Type B pancreatic cell (in vitro differentiated cells): ENCODE results near the gene CFD. TPM values are rescaled to one million over a fixed set of nuclear protein-coding genes. Genes with fewer than 3 reads are reported as not detected.
"Not testable (repeated sequence)": the region's sequence is repeated elsewhere in the genome, so short reads cannot be mapped to it uniquely, and the experiment has no call there.

Source experiments
- DNase-seq: peaks from one replicate; pipeline ENCODE4 v3.0.0; 2021; ENCODE audit warnings: mixed read lengths; ENCODE audit not compliant: unreplicated experiment; ENCODE audit errors: extremely low spot score
- H3K27ac Mint-ChIP-seq: 2 replicates; pipeline ENCODE4 v1.8.0; 2021; ENCODE audit warnings: mild to moderate bottlenecking, mixed read lengths
- H3K27me3 Mint-ChIP-seq: 2 replicates; pipeline ENCODE4 v1.8.0; 2021; ENCODE audit warnings: mixed read lengths
- H3K36me3 Mint-ChIP-seq: 2 replicates; pipeline ENCODE4 v1.8.0; 2021; ENCODE audit warnings: mixed read lengths
- H3K4me1 Mint-ChIP-seq: one replicate; pipeline ENCODE4 v1.8.0; 2021; ENCODE audit warnings: mixed read lengths; ENCODE audit not compliant: unreplicated experiment
- H3K4me3 Mint-ChIP-seq: 2 replicates; pipeline ENCODE4 v1.8.0; 2021; ENCODE audit warnings: mild to moderate bottlenecking, mixed read lengths
- H3K9me3 Mint-ChIP-seq: 2 replicates; pipeline ENCODE4 v1.8.0; 2021; ENCODE audit warnings: mixed read lengths
- total RNA-seq: library from RNA; stranded (reverse); gene quantifications from 2 replicates; pipeline ENCODE4 v1.2.1, GENCODE V29; 2021; ENCODE audit warnings: low replicate concordance
- TF ChIP-seq, protein P1 (sequence below): fragments of 200-600 bp; sonication (generic); conservative IDR thresholded peaks from 2 replicates; pipeline ENCODE4 v1.5.0; 2021; ENCODE audit warnings: antibody characterized with exemption, mild to moderate bottlenecking

The CFD gene
- total RNA-seq, 1 donor from 2014 or later: 5.5 TPM

DNA sequence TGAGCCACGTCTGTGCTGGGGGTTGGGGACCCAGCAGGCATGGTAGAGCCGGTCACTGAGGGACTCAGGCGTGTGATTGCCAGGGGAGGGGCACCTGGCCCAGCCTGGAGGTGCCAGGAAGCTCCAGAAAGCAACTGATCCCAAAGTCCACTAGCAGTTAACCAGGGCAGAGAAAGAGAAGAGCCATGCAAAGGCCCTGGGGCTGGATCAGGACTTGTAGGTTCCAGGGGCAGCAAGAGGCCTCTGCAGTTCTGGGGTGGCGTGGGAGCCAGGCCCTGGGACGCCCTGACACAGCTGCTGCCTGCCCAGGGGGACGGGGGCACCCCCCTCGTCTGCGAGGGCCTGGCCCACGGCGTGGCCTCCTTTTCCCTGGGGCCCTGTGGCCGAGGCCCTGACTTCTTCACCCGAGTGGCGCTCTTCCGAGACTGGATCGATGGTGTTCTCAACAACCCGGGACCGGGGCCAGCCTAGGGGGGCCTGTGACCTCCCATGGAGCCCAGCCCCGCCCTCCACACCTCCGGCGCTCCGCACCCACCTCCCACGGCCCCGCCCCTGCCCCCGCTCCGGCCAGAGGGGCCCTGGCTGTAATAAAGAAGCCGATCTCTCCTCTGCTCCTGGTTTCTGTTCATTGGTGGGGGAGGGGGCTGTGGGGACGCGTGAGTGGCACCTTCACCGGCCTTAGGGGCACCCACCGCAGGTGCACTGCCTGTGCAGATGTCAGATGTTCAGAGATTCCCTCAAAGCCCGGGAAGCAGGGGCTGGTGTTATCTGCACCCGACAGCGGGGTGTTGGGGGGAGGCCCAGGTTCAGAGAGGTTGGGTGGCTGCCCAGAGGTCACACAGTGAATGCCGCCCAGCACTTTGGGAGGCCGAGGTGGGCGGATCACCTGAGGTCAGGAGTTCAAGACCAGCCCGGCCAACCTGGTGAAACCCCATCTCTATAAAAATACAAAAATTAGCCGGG lies 27.8 kb upstream of the CFD start:
- TF ChIP-seq, protein P1, sequence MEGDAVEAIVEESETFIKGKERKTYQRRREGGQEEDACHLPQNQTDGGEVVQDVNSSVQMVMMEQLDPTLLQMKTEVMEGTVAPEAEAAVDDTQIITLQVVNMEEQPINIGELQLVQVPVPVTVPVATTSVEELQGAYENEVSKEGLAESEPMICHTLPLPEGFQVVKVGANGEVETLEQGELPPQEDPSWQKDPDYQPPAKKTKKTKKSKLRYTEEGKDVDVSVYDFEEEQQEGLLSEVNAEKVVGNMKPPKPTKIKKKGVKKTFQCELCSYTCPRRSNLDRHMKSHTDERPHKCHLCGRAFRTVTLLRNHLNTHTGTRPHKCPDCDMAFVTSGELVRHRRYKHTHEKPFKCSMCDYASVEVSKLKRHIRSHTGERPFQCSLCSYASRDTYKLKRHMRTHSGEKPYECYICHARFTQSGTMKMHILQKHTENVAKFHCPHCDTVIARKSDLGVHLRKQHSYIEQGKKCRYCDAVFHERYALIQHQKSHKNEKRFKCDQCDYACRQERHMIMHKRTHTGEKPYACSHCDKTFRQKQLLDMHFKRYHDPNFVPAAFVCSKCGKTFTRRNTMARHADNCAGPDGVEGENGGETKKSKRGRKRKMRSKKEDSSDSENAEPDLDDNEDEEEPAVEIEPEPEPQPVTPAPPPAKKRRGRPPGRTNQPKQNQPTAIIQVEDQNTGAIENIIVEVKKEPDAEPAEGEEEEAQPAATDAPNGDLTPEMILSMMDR: no peak
- Mint-ChIP-seq H3K4me3 (no peak overlapping the region), H3K36me3 (no peaks in the 10 kb centered on the region), H3K9me3 (no peaks in the 10 kb centered on the region), H3K27me3 (peaks cover 3% of the 10 kb centered on the region), H3K27ac (no peak overlapping the region), H3K4me1 (no peaks in the 10 kb centered on the region)
- DNase-seq: no peak

DNA sequence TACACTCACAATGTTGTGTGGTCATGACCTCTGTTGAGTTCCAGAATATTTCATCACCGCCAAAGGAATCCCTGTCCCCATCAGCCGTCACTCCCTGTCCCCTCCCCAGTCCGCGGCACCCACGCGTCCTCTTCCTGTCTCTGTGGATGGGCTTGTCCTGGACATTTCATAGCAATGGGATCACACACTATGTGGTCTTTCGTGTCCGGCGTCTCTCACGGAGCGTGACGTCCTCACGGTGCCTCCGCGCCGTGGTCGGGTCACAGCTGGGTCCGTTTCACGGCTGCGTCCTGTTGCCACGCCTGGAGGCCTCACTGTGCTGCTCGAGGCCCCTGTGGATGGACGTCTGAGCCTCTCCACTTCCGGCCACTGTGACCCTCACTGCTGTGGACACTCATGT lies 25.2 kb upstream of the CFD start:
- DNase-seq: no peak
- H3K4me3 Mint-ChIP-seq: no peak overlapping the region
- H3K9me3 Mint-ChIP-seq: no peaks in the 10 kb centered on the region
- H3K27me3 Mint-ChIP-seq: peaks cover 3% of the 10 kb centered on the region
- no peaks in the 10 kb centered on the region for H3K36me3 Mint-ChIP-seq
- peak overlapping the region; percentile 55 for H3K27ac Mint-ChIP-seq
- no peaks in the 10 kb centered on the region for H3K4me1 Mint-ChIP-seq
- TF ChIP-seq, protein P1: no peak

DNA sequence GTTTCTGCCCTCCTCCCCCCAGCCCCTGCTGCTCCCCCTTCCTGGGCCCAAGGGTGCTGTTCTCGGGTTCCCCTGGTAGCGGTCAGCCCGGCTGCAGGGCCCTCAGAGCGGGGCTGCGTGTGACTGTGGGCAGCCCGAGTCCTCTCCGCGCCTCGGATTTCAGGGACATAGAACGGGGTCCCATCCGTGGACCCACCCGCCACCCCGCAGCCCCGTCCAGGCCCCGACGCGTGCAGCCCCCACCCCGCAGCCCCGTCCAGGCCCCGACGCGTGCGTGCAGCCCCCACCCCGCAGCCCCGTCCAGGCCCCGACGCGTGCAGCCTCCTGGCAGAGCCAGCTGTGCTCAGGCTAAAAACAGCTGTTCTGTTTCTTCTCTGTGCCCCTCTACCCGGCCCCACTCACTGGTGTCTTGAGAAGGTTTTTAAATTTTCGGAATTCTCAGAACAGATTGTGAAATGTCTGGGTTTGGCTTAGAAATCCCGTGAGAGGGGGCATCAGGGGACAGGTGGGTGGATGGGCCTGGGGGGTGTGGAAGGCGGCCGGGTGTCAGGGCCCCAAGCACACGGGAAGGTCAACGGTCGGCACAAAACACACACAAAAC lies 24.2 kb upstream of the CFD start:
- H3K9me3 Mint-ChIP-seq: no peaks in the 10 kb centered on the region
- DNase-seq: no peak
- H3K36me3 Mint-ChIP-seq: no peaks in the 10 kb centered on the region
- no peak overlapping the region for H3K4me3 Mint-ChIP-seq
- TF ChIP-seq, protein P1: no peak
- no peaks in the 10 kb centered on the region for H3K4me1 Mint-ChIP-seq
- peaks cover 3% of the 10 kb centered on the region for H3K27me3 Mint-ChIP-seq
- no peak overlapping the region for H3K27ac Mint-ChIP-seq

DNA sequence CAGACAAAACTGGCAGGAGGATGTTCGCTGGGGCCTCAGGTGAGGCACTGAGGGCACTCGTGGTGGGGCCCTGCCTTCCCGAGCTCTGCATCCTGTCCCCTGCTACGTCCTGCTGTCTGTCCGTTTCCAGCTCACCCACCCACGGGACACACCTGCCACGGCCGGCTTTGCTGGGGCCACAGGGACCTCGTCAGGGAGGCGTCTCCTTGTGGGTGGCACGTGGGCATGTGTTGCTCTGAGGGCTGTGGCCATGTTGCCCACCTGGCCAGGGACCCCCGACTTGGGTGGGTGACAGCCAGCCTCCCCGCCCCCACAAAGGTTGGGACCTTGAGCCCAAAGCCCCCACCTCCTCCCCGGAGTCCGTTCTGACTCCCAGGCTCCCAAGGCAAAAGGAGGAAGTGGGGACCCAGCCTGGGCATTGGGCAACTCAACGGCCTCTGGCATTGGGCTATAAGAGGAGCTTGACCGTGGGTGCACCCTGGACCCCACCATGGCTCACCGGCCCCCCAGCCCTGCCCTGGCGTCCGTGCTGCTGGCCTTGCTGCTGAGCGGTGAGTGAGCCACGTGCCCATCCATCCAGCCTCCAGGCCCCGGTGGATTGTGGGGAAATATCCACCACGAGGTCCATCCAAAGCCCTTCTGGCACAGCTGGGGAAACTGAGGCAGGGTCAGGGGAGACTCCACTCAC lies 18.8 kb upstream of the CFD start, which contains the start of gene PRTN3:
Gene PRTN3 (plus strand): TSS at position 481 of the 688 bp plus-strand sequence. CDS start 10 bp downstream, at position 491.
- Mint-ChIP-seq H3K4me1 (peaks cover 2% of the 10 kb centered on the region), H3K27ac (peak within 1 kb of the TSS; percentile 42), H3K9me3 (no peaks in the 10 kb centered on the region), H3K36me3 (peaks cover 4% of the 10 kb centered on the region), H3K27me3 (peaks cover 26% of the 10 kb centered on the region), H3K4me3 (peak within 1 kb of the TSS; percentile 21)
- DNase-seq: no peak
- TF ChIP-seq, protein P1: no peak

DNA sequence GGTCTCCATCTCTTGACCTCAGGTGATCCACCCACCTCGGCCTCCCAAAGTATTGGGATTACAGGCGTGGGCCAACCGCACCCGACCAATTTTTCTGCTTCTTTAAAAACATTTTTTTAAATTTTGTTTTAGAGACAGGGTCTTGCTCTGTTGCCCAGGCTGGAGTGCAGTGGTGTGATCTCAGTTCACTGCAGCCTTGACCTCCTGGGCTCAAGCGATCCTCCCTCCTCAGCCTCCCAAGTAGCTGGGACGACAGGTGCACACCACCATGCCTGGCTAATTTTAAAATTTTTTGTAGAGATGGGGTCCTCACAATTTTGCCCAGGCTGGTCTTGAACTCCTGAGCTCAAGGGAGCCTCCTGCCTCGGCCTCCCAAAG lies 16.7 kb upstream of the CFD start:
- H3K36me3 Mint-ChIP-seq, H3K4me1 Mint-ChIP-seq, H3K4me3 Mint-ChIP-seq, H3K9me3 Mint-ChIP-seq, H3K27ac Mint-ChIP-seq, DNase-seq: not testable (repeated sequence)
- peaks cover 37% of the 10 kb centered on the region for H3K27me3 Mint-ChIP-seq
